ENCODE data around the gene MIA. TPM values are rescaled to one million over a fixed set of nuclear protein-coding genes. Genes with fewer than 3 reads are reported as not detected.

MIA gene
- total and polyA plus RNA-seq, 2 of the 8 experiments (the other 6 are each of a cell fraction or from before 2014, with no cell fraction given): not detected

- DNase-seq (ENCODE audit: low read depth in 1 of 2, low spot score in 2 of 2): no peak
- Histone ChIP-seq H2AFZ (ENCODE audit: low read length) (no peak overlapping the region), H3K23me2 (ENCODE audit: low read depth, low read length) (peaks cover 6% of the 10 kb centered on the region), H2AK5ac (ENCODE audit: low read depth, low read length) (0 out of 2 replicates have a peak overlapping the region, but pooled peaks have one; percentile 83), H3K4ac (replicated peaks; ENCODE audit: insufficient read length, low read depth, low read length) (no peak overlapping the region), H4K8ac (ENCODE audit: extremely low read depth, insufficient read depth, low read length) (peak overlapping the region; percentile 40; the same call in 1 of the 2 replicates), H2BK20ac (ENCODE audit: low read length) (no peak overlapping the region), H3K4me3 (ENCODE audit: extremely low read depth in 1 of 4, insufficient read depth in 2 of 4, low read depth in 3 of 4, low read length in 4 of 4) (peak overlapping the region; percentile 90 to 99 (median 92)), H3K9me3 (ENCODE audit: insufficient read depth in 2 of 2, low read depth in 1 of 2, low read length in 1 of 2) (no peaks in the 10 kb centered on the region), H3K14ac (ENCODE audit: insufficient read length) (no peak overlapping the region), H4K5ac (ENCODE audit: insufficient read length, low read depth, low read length) (no peak overlapping the region), H3K18ac (ENCODE audit: extremely low read depth, low read length) (no peak overlapping the region), H3K9ac (replicated peaks in 1 of 4; ENCODE audit: extremely low read depth in 1 of 4, low read depth in 3 of 4, low read length in 3 of 4) (peak overlapping the region in 2 of 4 experiments; percentile 79 to 91; a peak in 3 of 7 replicates), H3K36me3 (ENCODE audit: control insufficient read depth in 2 of 4, insufficient read depth in 4 of 4, low read length in 3 of 4) (peaks cover 3 to 35% (median 6%) of the 10 kb centered on the region in 4 experiments; a peak in 6 of 8 replicates), H2BK120ac (replicated peaks; ENCODE audit: low read depth, low read length) (no peak overlapping the region), H3K79me1 (ENCODE audit: low read depth, low read length) (peaks cover 33% of the 10 kb centered on the region), H2BK5ac (ENCODE audit: low read depth, low read length) (peak overlapping the region; percentile 48; the same call in 1 of the 2 replicates), H3K56ac (replicated peaks; ENCODE audit: insufficient read length, low read depth, low read length) (no peak overlapping the region), H2BK15ac (ENCODE audit: low read length) (no peak overlapping the region), H3K27ac (ENCODE audit: low read depth, low read length) (no peak overlapping the region), H3K27me3 (replicated peaks in 1 of 4; ENCODE audit: control insufficient read depth in 3 of 4, extremely low read depth in 1 of 4, insufficient read depth in 3 of 4, low read length in 3 of 4) (no peaks in the 10 kb centered on the region), H3K4me2 (ENCODE audit: insufficient read depth in 1 of 2, low read depth in 2 of 2, low read length in 2 of 2) (peak overlapping the region; percentile 67 to 91), H3K79me2 (ENCODE audit: control insufficient read depth in 1 of 2, insufficient read depth in 2 of 2, low read length in 2 of 2) (peaks cover 14 to 61% of the 10 kb centered on the region in 2 experiments), H4K20me1 (replicated peaks in 1 of 2; ENCODE audit: control insufficient read depth in 1 of 2, insufficient read depth in 2 of 2, low read length in 2 of 2) (peaks cover 30 to 45% of the 10 kb centered on the region in 2 experiments), H2BK12ac (ENCODE audit: low read depth, low read length) (no peak overlapping the region), H4K91ac (replicated peaks; ENCODE audit: insufficient read length, low read length) (no peak overlapping the region), H3K4me1 (replicated peaks in 1 of 4; ENCODE audit: control insufficient read depth in 3 of 4, insufficient read depth in 4 of 4, low read length in 3 of 4) (peaks cover 0 to 51% (median 24%) of the 10 kb centered on the region in 4 experiments; a peak in 6 of 7 replicates), H3K23ac (ENCODE audit: insufficient read length) (no peak overlapping the region)
- 85% methylated on average over 25 of the region's 27 CpGs; no CpG with 5 or more reads in 1 of the 2 experiments for WGBS, 2 experiments (ENCODE audit: extremely low coverage in 1 of 2, insufficient coverage in 1 of 2, insufficient read length in 1 of 2, insufficient replicate concordance in 2 of 2, low coverage in 1 of 2, low lambda C conversion rate in 2 of 2, missing lambda C conversion rate in 1 of 2)
- TF ChIP-seq CTBP2 (IDR thresholded peaks at IDR 0.05; ENCODE audit: borderline replicate concordance, insufficient read depth, insufficient read length, low read length) (no peak), RNF2 (IDR thresholded peaks at IDR 0.05; ENCODE audit: borderline replicate concordance, low read depth, low read length, missing control alignments, poor library complexity, severe bottlenecking) (no peak), EP300 (IDR thresholded peaks at IDR 0.05; ENCODE audit: borderline replicate concordance in 1 of 2, low read depth in 2 of 2, low read length in 2 of 2) (no peak), SAP30 (IDR thresholded peaks at IDR 0.05; ENCODE audit: insufficient read depth, insufficient replicate concordance, low read length) (no peak), TAF1 (IDR thresholded peaks at IDR 0.05; ENCODE audit: low read depth, low read length) (no peak), MAX (IDR thresholded peaks at IDR 0.05) (no peak), BCL11A (IDR thresholded peaks at IDR 0.05; ENCODE audit: low read depth in 2 of 2, low read length in 2 of 2) (no peak), SIN3A (conservative IDR thresholded peaks at IDR 0.05 in 1 of 2, IDR thresholded peaks at IDR 0.05 in 1 of 2; ENCODE audit: low read depth in 1 of 2, low read length in 2 of 2) (no peak), GTF2F1 (IDR thresholded peaks at IDR 0.05; ENCODE audit: borderline replicate concordance, low read depth, low read length) (no peak)
- no peak for FAIRE-seq
- POLR2A ChIA-PET (ENCODE audit: partially characterized antibody): interaction anchor here (0.5 to 15.7 kb wide), 9 partner anchors 9 to 484 kb away, joined by 3 to 241 read pairs (median 5); partner anchors contain the start of genes ACTMAP, COQ8B, ITPKC and MIA
- CTCF ChIA-PET (ENCODE audit: partially characterized antibody): interaction anchor here (0.8 to 1.7 kb wide), 2 partner anchors 9 to 57 kb away, joined by 4 read pairs; no protein-coding TSS in a partner anchor
These were observed 25.1 kb downstream of the MIA start for GRCh38 chr19:40800339-40800996.

All from H1 (cell line).